HG03280 (cell line): ENCODE data around the gene NPDC1.
"Not testable (repeated sequence)": the region's sequence is repeated elsewhere in the genome, so short reads cannot be mapped to it uniquely, and the experiment has no call there.

Experiments
- ATAC-seq: cut with Tn5 transposase; IDR thresholded peaks from one replicate; pipeline ENCODE4 v1.9.1; 2021; ENCODE audit warnings: mild to moderate bottlenecking, moderate library complexity; ENCODE audit not compliant: unreplicated experiment

Gene NPDC1

DNA sequence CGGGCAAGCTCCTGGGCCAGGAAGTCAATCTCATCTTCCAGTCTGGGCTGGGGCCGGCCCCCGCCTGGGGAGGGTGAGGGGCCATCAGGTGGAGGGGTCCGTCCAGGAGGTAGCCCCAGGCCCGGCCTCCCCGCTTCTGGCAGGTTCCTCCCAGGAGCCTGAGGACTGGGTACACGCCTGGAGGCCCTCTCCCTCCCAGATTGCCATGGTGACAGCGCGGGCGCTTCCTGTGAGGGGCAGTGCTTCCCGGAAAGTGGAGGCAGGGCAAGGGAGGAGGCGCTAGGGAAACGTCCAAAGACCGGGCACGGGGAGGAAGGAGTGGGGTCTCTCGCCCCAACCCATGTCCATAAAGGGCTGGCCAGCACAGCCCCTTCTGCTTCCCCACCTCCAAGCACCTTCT lies 4.9 kb downstream of the NPDC1 start:
- no peak for ATAC-seq

DNA sequence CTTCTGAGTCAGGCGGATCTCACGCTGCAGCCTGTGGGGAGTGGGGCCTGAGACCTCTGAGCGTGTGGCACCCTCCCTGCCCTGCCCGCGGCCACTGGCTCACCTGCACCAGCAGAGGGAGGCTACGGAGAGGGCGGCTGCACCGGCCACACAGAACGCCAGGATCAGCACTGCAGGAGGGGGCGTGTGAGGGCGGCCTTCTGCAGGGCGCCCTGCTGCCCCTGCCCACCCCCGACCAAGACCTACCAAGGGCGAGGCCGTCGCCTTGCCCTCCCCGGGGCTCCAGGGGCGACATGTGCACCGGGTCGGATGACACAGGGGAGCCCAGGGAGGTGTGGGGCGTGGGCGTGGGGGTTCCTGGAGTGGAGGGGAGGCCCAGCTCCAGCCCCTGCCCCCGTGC lies 5.4 kb downstream of the NPDC1 start:
- no peak for ATAC-seq

DNA sequence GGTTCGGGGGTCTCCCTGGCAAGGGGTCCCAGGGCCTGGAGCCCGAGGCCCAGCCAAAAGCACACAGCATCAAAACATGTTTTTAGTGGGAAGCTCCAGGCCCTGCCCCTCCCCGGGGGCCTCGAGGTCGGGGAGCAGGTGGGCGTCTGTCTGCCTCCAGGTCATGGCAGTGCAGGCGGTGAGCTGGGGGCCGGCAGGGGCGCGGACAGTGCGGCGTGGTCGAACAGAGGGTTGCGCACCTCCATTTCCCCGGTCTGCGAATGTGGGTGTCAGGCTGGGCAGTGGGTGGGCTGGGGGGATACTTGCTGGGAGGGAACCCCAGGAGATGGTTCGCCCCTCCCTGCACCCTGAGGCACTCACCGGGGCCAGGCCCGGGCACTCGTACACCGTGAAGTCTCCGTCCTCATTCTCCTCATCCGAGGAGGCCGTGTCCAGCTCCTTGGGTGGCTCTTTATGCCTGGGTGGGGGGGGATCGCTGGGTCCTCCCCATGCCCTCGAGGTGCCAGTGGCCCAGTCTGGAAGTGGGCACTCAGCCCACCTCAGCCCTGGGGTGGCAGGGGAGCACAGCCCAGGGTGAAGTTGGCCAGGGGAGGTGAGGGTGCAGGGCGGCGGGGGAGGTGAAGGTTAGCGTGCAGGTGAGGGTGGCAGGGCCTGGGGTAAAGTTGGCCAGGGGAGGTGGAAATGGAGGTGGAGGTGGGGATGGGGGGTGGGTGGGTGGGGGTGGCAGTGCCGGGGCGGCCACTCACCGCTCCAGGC lies 6.2 kb downstream of the NPDC1 start:
- no peak for ATAC-seq

DNA sequence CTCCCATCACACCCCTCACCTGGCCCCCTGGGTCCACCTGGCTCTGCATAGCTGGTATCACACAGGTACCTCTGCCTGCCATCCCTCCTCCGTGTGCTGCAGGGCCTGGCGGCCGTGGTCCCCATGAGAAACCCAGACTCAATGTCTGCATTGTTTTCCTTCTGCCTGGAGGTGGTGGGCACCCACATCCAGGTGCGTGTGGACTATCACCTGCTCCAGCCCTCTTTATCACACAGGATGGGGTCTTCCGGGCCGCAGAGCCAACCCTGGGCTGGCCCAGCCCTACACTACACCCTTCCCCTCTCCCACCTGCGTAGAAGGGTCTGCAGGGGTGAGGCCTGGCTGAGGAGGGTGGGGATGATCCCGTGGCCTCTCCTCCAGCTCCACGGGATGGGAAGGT lies 7.1 kb downstream of the NPDC1 start:
- no peak for ATAC-seq

DNA sequence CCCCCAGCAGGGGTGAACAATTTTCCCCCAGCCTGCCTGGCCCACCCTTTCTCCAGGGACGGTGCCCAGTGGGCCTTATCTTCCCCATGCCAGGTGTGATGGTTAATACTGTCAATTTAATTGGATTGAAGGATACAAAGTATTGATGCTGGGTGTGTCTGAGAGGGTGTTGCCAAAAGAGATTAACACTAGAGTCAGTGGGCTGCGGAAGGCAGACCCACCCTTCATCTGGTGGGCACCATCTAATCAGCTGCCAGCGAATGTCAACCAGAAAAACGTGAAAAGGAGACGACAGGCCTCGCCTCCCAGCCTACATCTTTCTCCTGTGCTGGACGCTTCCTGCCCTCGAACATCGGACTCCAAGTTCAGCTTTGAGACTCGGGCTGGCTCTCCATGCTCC lies 8.5 kb downstream of the NPDC1 start:
- ATAC-seq: no peak

DNA sequence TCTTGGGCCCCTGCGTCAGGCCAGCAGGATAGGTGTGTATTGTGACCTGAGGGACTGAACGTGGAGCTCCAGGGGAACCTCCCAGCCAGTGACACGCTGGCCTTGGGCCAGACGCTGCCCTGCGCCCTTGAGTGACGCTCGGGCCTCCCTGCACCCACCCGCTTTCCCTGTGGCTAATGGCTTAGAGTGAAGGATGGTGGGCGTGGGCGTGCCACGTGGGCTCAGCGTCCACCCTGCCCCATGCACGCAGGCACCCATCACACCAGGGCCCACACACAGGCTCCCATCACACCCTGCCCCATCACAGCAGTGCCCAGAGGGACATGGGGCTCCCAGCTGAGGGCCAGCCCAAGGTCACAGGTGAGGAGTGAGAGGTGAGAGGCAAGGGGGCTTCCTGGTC lies 8.9 kb downstream of the NPDC1 start:
- ATAC-seq: no peak

DNA sequence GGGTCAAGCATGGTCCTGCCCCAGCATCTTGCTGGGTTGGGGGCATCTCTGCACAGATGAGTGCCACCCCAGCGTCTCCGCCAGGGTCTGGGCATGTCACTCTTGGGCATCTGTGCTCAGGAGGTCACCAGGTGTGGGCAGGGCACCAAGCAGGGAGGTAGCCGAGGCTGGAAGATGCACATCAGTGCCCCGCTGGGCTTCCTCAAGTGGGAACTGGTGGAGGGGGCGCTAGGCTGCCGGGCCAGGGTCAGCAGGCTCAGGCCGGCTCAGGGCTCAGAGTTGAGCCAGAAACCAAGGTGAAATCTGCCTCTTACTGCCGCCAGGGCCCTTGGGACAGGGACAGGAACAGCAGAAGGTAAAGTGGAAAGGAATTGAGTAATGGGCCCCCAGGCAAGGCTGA lies 10.0 kb downstream of the NPDC1 start:
- ATAC-seq: no peak

DNA sequence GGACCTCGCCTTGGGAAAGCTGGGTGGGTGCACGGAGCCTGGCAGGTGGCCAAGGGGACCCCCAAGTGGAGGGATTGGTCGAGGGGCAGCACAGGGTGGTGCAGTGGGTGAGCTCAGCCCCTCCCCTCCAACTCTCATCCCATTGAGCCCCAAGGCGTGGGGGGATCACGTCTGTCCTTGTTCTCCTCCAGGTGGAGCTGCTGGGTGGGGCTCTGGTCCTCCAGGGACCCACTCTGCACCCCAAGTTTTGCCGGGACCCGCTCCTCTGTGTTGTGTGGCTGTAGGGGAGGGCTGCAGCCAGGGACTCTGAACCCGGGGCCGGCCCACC lies 10.5 kb downstream of the NPDC1 start:
- ATAC-seq: no peak

DNA sequence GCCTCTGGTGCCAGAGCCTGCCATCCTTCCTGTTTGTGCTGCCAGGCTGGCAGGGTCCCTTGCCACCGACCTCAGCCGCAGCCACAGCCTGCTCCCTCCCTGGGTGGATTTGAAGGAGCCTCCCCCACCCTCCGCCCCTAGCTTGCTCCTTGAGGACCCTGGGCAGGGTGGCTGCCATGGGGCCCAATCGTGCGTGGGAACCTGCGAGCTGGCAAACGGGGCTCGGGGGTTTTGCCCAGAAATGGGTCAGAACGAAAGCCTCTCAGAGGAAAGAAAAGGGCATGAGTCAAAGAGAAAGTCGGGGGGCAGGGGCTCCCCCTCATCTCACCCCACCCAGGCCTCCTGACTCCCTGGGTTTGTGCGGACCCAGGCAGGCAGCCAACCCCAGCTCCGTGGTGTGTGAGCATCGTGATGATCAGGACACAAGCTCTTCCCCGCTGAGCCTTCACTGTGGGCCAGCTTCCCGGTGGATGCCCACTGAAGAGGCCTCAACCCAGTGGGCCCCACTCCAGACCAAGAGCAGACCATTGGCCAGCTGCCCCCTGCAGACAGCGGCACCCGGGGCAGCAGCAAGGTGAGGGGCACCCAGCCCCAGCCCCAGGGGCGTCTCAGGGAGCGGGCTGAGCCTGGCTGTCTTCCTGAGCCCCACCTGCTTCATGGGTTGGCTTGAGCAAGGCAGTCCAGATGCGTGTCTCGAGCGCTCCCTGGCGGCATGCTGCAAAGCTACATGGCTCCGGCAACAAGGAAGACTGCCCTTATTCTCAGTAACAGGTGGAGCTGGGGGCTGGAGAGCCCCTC lies 11.1 kb downstream of the NPDC1 start:
- no peak for ATAC-seq

DNA sequence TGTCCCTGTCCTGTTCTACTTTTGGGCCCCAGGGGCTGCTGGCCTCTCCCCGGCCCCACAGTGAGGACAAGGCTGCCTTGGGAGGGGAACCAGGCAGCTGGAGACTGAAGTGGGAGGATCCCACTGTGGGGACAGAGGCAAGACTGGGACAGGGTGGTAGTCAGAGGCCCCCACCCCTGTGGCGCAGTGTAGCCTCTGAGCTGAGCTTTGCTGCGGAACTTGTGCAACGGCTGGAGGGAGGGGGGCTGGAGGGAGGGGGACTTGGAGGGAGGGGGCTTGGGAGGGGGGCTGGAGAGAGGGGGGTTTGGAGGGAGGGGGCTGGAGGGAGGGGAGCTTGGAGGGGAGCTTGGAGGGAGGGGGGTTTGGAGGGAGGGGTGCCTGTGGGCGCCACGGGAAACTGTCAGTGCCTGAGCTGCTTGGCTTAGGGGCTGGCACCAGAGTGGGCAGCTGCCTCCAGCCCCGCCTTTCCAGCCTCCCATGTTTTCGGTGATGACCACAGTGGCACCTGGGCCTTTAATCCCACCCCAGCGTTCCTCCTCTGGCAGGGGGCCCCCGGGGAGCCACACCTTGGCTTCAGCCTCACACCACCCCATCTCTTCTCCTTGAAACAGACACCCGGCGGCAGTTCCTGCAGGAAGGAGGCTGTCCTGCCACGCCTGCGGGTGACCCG lies 11.8 kb downstream of the NPDC1 start:
- ATAC-seq: no peak

DNA sequence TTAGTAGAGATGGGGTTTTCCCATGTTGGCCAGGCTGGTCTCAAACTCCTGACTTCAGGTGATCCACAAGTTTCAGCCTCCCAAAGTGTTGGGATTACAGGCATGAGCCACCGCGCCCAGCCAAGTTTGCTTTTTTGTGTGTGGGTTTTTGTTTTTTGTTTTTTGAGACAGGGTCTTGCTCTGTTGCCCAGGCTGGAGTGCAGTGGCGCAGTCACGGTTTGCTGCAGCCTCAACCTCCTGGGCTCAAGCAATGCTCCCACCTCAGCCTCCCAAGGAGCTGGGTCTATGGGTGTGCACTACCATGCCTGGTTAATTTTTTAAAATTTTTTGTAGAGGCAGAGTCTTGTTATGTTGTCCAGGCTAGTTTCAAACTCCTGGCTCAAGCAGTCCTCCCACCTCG lies 12.5 kb downstream of the NPDC1 start:
- ATAC-seq: not testable (repeated sequence)

DNA sequence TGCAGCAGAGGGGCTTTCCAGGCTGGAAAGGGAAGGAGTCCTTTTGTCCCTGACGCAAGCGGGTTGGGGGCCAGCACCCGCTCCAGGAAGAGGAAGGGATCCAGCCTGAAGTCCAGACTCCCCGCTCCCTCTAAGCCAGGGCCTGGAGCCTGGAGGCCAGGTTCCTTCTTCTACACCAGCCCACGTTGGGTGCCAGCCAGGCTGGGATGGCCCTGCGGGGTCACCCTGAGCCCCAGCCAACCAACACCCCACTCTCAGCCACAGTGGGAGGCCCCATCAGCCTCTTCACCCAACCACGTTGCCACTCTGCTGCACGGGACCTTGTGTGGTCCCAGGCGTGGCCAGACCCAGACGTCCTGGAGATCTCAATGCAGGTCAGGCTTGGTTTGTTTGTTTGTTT lies 13.1 kb downstream of the NPDC1 start:
- ATAC-seq: no peak

DNA sequence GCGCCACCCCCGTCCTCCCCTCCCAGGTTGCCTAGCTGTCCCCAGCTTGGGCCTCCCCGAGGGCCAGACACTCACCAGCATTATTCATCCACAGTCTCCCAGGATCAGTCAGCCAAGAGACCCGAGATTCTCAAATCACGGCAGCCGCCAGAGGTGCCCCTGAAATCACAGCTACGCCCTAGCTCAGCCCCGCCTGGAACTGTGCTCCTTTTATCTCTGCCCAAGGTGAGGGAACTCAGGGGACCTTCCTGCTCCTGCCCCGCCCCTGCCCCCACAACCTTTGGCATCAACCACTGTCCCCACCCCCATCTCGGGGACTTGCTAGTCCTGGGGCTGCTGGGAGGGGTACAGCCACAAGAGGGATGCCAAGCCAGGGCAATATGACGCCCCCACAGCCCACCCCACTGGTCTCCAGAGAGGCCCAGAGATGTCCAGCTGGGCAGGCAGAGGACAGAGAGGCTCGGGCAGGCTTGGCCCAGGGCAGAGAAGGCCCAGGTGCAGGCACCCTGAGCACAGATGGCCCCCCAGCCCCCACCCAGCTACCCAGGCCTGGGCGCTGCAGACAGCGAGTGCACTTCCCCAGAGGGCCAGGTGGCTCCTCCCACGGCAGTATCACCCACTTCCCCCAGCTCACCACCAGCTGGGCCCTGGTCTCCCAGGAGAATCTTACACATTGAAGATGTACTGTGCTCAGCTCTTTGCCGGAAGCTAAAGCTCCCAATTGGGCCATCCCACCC lies 13.9 kb downstream of the NPDC1 start, which contains the start of gene FUT7:
Gene FUT7 (minus strand): TSS at position 185 of the 737 bp plus-strand sequence. CDS start 97 bp downstream, at position 88.
- ATAC-seq: no peak

DNA sequence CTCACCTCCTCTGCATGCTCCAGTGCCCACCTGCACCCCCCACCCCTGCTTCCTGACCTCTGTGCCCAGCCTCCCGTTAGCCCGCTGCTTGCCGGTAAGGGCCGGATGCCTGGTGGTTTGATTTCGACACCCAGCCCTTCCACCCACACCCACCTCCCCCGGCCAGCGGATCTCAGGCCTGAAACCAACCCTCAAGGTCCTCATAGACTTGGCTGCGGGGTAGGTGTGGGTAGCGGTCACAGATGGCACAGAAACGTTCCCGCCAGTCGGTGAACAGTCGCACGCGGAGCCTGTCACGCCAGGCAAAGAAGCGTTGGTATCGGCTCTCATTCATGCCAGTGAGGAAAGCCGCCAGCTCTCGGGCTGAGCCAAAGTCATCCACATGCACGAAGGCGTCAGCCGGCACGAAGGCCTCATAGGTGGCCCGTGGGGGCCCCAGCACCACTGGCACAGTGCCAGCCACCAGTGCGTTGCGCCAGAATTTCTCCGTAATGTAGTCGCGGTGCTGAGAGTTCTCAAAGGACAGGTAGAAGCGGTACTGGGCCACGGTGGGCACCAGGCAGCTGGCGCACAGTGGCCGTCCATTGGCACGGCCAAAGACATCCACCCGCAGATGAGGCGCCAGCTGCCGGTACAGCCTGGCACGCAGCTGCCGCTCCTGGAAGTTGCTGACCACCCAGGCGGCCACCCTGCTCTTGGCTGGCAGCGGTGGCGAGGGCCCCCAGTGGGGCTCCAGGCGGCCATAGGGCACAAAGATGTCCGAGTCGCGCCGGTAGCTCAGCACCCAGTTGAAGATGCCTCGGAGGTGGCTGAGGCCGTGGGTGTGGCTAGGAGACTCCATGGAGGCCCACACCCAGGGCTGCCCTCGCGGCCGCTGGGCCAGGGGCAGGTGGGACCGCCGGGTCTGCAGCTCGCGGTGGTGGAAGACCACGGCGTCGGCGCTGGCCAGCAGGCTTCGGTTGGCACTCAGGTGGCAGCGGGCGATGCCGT lies 15.1 kb downstream of the NPDC1 start:
- ATAC-seq: no peak

DNA sequence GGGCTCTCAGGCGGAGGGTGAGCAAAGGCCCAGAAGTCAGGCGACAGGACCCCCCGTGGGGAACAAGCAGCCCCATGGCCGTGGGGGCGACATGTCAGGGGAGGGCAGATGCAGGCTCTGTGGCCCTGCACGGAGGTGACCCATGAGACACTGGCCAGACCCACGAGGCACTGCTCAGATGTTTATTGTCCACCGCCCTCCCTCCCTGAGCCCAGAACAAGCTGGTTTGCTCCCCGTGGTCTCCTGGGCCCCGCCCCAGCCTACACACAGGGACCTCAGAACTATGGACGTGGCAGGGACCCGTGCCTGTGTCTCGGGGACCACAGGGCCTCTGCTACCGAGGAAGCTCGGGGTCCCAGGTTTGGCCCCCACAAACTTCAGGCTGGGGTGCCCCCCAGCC lies 16.0 kb downstream of the NPDC1 start:
- no peak for ATAC-seq

DNA sequence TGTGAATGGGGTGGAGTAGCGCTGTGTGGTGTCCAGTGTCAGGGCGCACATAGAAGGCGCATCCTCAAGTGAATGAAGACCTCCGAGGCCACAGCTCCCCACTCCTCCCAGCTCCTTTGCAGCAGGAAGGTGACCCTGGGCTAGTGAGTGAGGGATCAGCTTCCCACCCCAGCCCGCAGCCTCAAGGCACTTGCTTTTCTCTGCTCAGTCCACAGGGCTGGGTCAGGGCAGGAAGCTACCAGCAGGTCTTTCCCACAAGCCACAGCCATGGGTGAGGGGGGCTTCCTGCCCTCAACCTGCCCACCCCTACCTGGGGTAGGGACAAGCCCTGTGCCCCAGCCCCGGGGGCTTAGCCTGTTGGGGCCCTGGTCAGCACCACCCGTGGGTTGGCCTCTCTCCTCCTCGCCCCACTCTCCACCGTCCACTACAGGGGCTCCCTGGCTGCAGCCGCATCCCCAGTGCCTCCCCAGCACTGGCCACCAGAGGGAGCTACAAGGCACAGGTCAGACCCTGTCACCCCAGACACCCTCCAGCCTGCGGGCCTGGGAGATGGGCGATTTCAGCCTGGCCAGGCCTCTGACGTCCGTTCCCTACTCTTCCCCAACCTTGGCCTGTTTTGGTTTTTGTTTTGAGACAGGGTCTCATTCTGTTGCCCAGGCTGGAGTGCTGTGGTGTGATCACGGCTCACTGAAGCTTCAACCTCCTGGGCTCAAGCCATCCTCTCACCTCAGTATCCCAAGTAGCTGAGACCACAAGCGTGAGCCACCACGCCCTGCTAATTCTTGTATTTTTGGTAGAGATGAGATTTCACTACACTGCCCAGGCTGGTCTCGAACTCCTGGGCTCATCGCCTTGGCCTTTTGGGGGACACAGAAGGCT lies 16.7 kb downstream of the NPDC1 start:
- ATAC-seq: no peak

DNA sequence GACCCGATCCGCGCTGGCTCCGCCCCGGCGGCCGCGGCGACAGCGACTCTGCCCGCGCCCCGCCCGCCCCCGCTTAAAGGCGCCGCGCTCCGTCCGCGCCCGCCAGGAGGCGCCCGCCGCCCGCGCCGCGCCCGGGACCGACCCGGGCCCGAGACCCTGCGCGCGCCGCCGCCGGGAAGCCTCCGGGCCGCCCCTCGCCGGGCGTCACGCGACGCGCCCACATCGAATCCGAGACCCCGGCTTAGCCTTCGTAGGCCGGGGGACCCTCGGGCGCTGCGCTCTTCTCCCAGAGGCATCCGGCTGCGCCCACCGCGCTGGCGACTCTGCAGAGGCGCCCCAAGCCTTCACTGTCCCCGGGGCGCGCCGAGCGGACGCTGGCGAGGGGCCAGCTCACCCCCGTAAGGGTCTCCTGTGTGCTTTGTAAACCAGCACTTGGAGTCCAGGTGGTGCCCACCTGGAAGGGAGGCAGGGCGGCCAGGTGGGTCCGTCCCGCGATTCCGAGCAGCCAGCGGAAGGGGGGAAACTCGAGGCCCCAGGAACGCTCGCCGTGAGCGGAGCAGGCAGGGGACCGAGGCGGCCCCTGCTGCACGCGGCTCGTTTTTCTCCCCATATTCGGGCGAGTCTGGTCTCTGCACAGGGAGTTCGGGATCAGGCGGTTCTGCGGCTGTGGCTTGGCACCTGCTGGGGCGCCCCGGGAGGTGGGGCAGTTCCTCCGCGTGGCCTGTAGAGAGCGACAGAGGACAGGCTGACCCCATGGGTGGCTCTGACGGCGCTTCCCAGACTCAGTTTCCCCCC lies 17.5 kb downstream of the NPDC1 start:
- peak; percentile 44 for ATAC-seq
